OCI-LY7 (cell line): ENCODE measurements around the gene SYNM.

Experiments
- EZH2phosphoT487 ChIP-seq: fragments of 200-600 bp; sonication (generic); IDR thresholded peaks from 2 replicates; pipeline ENCODE4 v1.6.1; 2018; ENCODE audit warnings: low read depth, borderline replicate concordance, mild to moderate bottlenecking, mixed run types, antibody characterized with exemption, low read length, moderate library complexity, mixed read lengths
- TF ChIP-seq, protein P1 (sequence below): fragments of 200-600 bp; sonication (generic); conservative IDR thresholded peaks from 2 replicates; pipeline ENCODE4 v1.5.1; 2014; ENCODE audit warnings: mild to moderate bottlenecking, antibody characterized with exemption, low read length, moderate library complexity, mixed read lengths

DNA sequence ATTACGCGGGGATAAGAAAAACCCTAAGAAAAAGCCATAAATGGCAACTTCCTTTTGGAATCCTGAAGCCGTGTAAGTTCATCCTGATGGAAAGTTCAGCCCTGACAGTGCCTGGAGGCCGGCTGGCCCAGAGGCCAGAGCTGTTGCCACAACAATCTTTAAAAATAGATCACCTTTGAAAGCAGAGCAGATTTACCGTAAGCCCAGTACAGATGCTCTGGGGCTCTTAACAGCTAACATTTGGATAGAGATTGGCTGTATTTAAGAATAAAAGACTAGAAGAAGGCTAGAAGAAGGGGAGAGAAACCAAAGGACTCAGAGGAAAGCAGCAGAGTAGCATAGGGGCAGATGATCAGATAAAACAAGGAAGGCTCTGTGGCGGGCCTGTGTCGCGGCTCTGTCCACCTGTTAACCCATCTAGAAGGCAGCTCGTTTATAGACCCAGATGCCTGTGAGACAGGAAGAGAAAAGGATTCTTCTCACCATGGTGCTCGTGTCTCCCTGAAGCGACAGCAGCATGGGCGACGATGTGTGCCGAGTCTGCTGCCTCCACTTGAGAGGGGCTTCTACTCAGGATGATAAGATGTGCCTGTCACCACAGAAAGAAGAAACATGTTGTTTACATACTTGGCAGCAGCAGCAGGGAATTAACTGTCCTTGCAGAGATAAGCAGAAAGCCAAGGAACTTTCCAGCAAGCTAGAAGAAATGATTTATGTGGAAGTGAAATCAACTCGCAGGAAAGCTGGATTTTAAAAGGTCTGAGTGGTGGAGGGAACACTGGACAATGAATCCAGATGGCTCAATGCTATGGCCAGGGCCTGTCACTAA is 69.9 kb downstream of the SYNM start:
- TF ChIP-seq, protein P1, sequence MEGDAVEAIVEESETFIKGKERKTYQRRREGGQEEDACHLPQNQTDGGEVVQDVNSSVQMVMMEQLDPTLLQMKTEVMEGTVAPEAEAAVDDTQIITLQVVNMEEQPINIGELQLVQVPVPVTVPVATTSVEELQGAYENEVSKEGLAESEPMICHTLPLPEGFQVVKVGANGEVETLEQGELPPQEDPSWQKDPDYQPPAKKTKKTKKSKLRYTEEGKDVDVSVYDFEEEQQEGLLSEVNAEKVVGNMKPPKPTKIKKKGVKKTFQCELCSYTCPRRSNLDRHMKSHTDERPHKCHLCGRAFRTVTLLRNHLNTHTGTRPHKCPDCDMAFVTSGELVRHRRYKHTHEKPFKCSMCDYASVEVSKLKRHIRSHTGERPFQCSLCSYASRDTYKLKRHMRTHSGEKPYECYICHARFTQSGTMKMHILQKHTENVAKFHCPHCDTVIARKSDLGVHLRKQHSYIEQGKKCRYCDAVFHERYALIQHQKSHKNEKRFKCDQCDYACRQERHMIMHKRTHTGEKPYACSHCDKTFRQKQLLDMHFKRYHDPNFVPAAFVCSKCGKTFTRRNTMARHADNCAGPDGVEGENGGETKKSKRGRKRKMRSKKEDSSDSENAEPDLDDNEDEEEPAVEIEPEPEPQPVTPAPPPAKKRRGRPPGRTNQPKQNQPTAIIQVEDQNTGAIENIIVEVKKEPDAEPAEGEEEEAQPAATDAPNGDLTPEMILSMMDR: no peak
- no peak for TF ChIP-seq EZH2phosphoT487
